ENCODE results near the gene SSBP3.

DNA sequence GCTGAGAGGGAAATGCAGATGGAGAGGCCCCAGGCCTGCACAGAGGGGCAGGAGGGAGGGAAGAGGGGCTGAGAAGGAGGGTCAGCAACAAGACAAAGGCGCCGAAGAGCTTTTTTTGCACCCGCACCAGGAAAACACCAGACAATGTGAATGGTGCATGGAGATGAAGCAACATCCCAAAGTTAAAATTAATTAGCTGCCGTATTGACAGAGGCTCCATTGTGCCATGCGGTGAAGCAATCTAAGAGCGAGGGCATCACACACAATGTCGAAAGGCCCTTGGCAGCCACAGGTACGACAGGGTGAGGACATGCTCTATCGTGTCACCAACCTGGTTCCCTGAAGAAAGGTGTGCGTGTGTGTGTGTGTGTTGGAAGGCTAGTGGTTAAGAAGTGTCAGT lies 41.2 kb downstream of the SSBP3 start:
- TF ChIP-seq, protein P1, sequence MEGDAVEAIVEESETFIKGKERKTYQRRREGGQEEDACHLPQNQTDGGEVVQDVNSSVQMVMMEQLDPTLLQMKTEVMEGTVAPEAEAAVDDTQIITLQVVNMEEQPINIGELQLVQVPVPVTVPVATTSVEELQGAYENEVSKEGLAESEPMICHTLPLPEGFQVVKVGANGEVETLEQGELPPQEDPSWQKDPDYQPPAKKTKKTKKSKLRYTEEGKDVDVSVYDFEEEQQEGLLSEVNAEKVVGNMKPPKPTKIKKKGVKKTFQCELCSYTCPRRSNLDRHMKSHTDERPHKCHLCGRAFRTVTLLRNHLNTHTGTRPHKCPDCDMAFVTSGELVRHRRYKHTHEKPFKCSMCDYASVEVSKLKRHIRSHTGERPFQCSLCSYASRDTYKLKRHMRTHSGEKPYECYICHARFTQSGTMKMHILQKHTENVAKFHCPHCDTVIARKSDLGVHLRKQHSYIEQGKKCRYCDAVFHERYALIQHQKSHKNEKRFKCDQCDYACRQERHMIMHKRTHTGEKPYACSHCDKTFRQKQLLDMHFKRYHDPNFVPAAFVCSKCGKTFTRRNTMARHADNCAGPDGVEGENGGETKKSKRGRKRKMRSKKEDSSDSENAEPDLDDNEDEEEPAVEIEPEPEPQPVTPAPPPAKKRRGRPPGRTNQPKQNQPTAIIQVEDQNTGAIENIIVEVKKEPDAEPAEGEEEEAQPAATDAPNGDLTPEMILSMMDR (IDR thresholded peaks at IDR 0.05; ENCODE audit: low read depth, low read length, missing input control): no peak
- TF ChIP-seq, protein P2, sequence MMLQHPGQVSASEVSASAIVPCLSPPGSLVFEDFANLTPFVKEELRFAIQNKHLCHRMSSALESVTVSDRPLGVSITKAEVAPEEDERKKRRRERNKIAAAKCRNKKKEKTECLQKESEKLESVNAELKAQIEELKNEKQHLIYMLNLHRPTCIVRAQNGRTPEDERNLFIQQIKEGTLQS (IDR thresholded peaks at IDR 0.05): peak; percentile 19
- TF ChIP-seq FOXA1 (IDR thresholded peaks at IDR 0.05) (peak; percentile 97), HNF4G (IDR thresholded peaks at IDR 0.05) (no peak), TAF1 (conservative IDR thresholded peaks at IDR 0.05) (no peak)

Data from liver (tissue), 3 donors.